Colonic mucosa (tissue), 4 donors: Measurements from ENCODE around the gene DPCD. TPM values are rescaled to one million over a fixed set of nuclear protein-coding genes. Genes with fewer than 3 reads are reported as not detected.

Source experiments
- DNase-seq: peaks from one replicate; pipeline ENCODE4 v3.0.0-alpha.2; 2020
- H3K27ac ChIP-seq: fragments of 200-600 bp; one replicate; pipeline ENCODE4 v1.8.0; 2021
- H3K27me3 ChIP-seq: fragments of 200-600 bp; one replicate; pipeline ENCODE4 v1.8.0; 2021
- H3K36me3 ChIP-seq: fragments of 200-600 bp; one replicate; pipeline ENCODE4 v1.8.0; 2021
- H3K4me1 ChIP-seq: fragments of 200-600 bp; one replicate; pipeline ENCODE4 v1.8.0; 2021; ENCODE audit warnings: mild to moderate bottlenecking
- H3K4me3 ChIP-seq: fragments of 200-600 bp; one replicate; pipeline ENCODE4 v1.8.0; 2021
- H3K9ac ChIP-seq, 2 donors: one replicate each; pipeline ENCODE4 v1.7.0; 2013; ENCODE audit warnings: control low read depth in 2 of 2, low read depth in 2 of 2, low read length in 2 of 2
- H3K9me3 ChIP-seq: fragments of 200-600 bp; one replicate; pipeline ENCODE4 v1.8.0; 2021
- CTCF ChIP-seq: fragments of 200-600 bp; IDR thresholded peaks from one replicate; pipeline ENCODE4 v1.8.0; 2022; ENCODE audit warnings: antibody characterized with exemption, mild to moderate bottlenecking
- intact Hi-C: fragments of 100-400 bp; cut with DNase I; formaldehyde crosslinking; loops from one replicate; pipeline ENCODE4 v1.14.1; 2022
- total RNA-seq, 2 donors: library from RNA; stranded (reverse); fragmentation: NEBNext Ultra II Directional in 1 of 2; extraction: Animal tissue kit (Norgen Biotek cat#: 25700) in 1 of 2; gene quantifications; one replicate each; pipeline ENCODE4 v1.2.1, GENCODE V29; 2021
- donor health status: healthy.
- donor health status: DM: no; HTN: no; CAD: no.
- donor health status: DM: no; HTN: no; CAD: no.

Gene DPCD
- total RNA-seq, 2 donors from 2014 or later: 19.2 to 19.4 TPM

- no peak overlapping the region for H3K4me3 ChIP-seq
- TF ChIP-seq CTCF: no peak
- H3K4me1 ChIP-seq: peaks cover 10% of the 10 kb centered on the region
- no peak overlapping the region for H3K27ac ChIP-seq
- intact Hi-C loops: loop anchor here (5.0 kb wide), 1 partner anchor 299 kb away; no protein-coding TSS in a partner anchor
- no peaks in the 10 kb centered on the region for H3K9me3 ChIP-seq
- H3K27me3 ChIP-seq: peaks cover 25% of the 10 kb centered on the region
- DNase-seq: no peak
- H3K36me3 ChIP-seq: no peaks in the 10 kb centered on the region
- no peak overlapping the region for H3K9ac ChIP-seq
These were observed 16.7 kb upstream of the DPCD start for GRCh38 chr10:101571271-101571925.

- Histone ChIP-seq H3K4me1 (peaks cover 10% of the 10 kb centered on the region), H3K27me3 (peaks cover 17% of the 10 kb centered on the region), H3K27ac (no peak overlapping the region), H3K9me3 (no peaks in the 10 kb centered on the region), H3K9ac (no peak overlapping the region), H3K36me3 (no peaks in the 10 kb centered on the region), H3K4me3 (no peak overlapping the region)
- no peak for DNase-seq
- intact Hi-C loops: loop anchor here (5.0 kb wide), 1 partner anchor 300 kb away; no protein-coding TSS in a partner anchor
- no peak for TF ChIP-seq CTCF
These were observed 16.0 kb upstream of the DPCD start for GRCh38 chr10:101572126-101572525.

GRCh38 chr10:101572785-101573184 lies 15.3 kb upstream of the DPCD start:
- peaks cover 14% of the 10 kb centered on the region for H3K27me3 ChIP-seq
- H3K4me3 ChIP-seq: no peak overlapping the region
- H3K36me3 ChIP-seq: no peaks in the 10 kb centered on the region
- peaks cover 10% of the 10 kb centered on the region for H3K4me1 ChIP-seq
- intact Hi-C loops: loop anchor here (5.0 kb wide), 1 partner anchor 300 kb away; no protein-coding TSS in a partner anchor
- H3K9ac ChIP-seq: no peak overlapping the region
- no peak for DNase-seq
- TF ChIP-seq CTCF: no peak
- H3K27ac ChIP-seq: no peak overlapping the region
- no peaks in the 10 kb centered on the region for H3K9me3 ChIP-seq

GRCh38 chr10:101573885-101574753 lies 14.0 kb upstream of the DPCD start:
- no peak overlapping the region for H3K4me3 ChIP-seq
- peaks cover 8% of the 10 kb centered on the region for H3K27me3 ChIP-seq
- H3K27ac ChIP-seq: no peak overlapping the region
- DNase-seq: no peak
- H3K36me3 ChIP-seq: no peaks in the 10 kb centered on the region
- peaks cover 10% of the 10 kb centered on the region for H3K4me1 ChIP-seq
- no peak overlapping the region for H3K9ac ChIP-seq
- no peaks in the 10 kb centered on the region for H3K9me3 ChIP-seq
- TF ChIP-seq CTCF: no peak
- intact Hi-C loops: loop anchor here (5.0 kb wide), 1 partner anchor 302 kb away; no protein-coding TSS in a partner anchor

GRCh38 chr10:101575091-101575490 lies 13.0 kb upstream of the DPCD start:
- Histone ChIP-seq H3K4me3 (no peak overlapping the region), H3K4me1 (peaks cover 4% of the 10 kb centered on the region), H3K9me3 (no peaks in the 10 kb centered on the region), H3K9ac (no peak overlapping the region), H3K27ac (no peak overlapping the region), H3K36me3 (peaks cover 9% of the 10 kb centered on the region), H3K27me3 (no peaks in the 10 kb centered on the region)
- intact Hi-C loops: no loop called here
- TF ChIP-seq CTCF: no peak
- DNase-seq: no peak
